Bladder microvascular endothelial cell (primary cell): ENCODE results near the gene SLC16A8. TPM values are rescaled to one million over a fixed set of nuclear protein-coding genes. Genes with fewer than 3 reads are reported as not detected.

Source experiments
- total RNA-seq: library from RNA; depleted of rRNA; stranded (reverse); fragments of >200 nt; gene quantifications from 2 replicates; pipeline ENCODE4 v1.2.3, GENCODE V29; 2014

Gene SLC16A8
- total RNA-seq, result 0.16 TPM in 1 of 2 replicates, not detected in the other

GRCh38 chr22:38083931-38084631, at the start of gene SLC16A8:
Gene SLC16A8 (minus strand): TSS chr22:38084184. CDS start chr22:38082873, 1,311 bp downstream.

DNA sequence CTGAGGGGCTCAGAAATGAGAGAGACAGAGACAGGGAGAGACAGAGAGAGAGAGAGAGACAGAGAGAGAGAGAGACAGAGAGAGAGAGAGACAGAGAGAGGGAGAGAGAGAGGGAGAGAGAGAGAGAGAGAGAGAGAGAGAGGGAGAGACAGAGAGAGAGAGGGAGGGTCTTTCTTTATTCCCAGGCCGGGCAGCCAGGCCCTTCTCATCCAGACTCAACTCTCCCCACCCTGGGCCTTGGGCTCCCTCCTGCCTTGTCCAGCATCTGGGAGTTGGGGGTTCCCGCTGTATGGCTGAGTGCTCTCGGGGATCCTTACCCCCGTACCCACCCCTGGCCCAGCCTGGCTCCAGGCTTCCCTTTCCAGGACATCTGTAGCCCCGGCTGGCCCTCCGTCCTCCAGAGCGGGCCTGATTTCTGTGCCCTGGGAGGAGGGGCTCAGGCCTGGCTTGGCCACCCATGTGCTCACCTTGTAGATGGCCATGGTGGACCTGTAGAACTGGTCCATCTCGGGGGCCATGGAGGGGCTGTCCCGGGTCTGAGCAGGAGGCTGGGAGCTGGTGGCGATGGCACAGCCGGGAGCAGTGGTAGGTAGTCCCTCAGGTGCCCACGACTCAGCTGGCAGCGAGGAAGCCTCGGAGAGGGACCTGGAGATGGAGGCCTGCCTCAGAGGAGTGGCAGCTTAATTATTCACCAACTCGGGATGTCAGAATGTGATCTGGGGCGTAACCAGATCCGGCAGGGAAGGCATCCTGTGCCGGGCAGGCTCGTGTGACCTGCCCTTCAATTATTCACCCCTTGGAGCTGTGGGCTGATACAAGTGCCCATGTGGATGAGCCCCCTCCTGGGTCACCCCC, 26.3 kb upstream of the SLC16A8 start, which contains the start of gene BAIAP2L2:
BAIAP2L2 (minus strand) TSS at position 677 of the 855 bp plus-strand sequence; CDS start at position 518, 159 bp downstream.

DNA sequence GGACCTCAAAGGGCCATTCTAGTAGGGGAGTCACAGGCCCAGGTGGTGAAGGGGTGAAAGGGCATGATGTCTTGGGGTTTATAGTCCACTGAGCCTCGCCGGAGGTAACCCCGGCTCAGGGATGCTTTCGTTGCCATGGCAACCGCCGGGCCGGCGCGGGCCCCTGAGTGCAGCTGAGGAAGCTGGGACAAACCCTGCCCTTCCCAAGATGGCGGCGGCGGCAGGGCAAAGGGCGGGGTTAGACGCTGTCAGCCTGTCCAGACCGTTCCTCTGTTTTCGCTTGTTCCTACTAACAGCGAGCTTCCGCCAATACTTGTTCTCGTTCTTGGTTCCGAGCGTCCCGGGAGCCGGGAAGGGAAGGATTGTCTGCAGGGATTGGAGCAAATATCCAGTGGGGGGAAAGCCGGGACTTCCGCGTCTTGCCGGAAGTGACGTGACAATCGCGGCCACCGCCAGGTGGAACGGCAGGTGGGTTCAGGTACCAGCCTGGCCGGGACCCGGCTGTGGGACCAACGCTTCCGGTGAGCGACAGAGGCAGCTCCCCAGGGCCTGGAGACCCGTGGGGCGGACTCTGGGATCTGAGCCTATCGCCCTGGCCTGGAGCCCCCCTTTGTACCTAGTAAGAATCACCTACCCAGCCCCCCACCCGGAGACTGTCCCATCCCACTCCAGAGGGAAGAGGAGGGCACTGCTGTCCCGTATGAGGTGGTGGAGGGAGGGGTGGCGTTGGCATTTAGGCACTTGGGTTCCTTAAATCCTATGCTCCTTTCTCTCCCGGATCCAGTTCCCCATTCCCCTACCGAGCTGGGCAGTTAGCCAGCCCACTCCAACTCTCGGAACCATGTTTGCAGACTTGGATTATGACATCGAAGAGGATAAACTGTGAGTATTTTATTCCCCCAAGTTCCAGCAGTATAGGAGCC, 26.8 kb downstream of the SLC16A8 start, which contains the start of gene PICK1:
PICK1 (plus strand) TSS at position 436 of the 923 bp plus-strand sequence; CDS start at position 842, 406 bp downstream.

Other genes with a start within 250 kb of the SLC16A8 start
- 17.2 and 25.2 TPM in 2 replicates for gene ANKRD54, start 239.8 kb downstream of the SLC16A8 start, total RNA-seq
- gene EIF3L, start 234.8 kb downstream of the SLC16A8 start, total RNA-seq, result 235 and 342 TPM in 2 replicates
- gene MICALL1, start 177.9 kb downstream of the SLC16A8 start, total RNA-seq, result 22.3 and 71.9 TPM in 2 replicates
- gene C22orf23, start 130.6 kb downstream of the SLC16A8 start, total RNA-seq, result 0.16 TPM in 1 of 2 replicates, not detected in the other
- gene POLR2F, start 130.5 kb downstream of the SLC16A8 start, total RNA-seq, result 45.0 and 75.7 TPM in 2 replicates
- gene SOX10, start 99.6 kb downstream of the SLC16A8 start, total RNA-seq, result not detected in 2 replicates
- gene PICK1, start 26.8 kb downstream of the SLC16A8 start, total RNA-seq, result 8.3 and 23.7 TPM in 2 replicates
- 0.16 and 0.19 TPM in 2 replicates for gene BAIAP2L2, start 26.5 kb upstream of the SLC16A8 start, total RNA-seq
- 3.2 and 8.3 TPM in 2 replicates for gene PLA2G6, start 97.6 kb upstream of the SLC16A8 start, total RNA-seq
- gene MAFF, start 117.8 kb upstream of the SLC16A8 start, total RNA-seq, result 51.8 and 127 TPM in 2 replicates
- 16.7 and 43.5 TPM in 2 replicates for gene TMEM184B, start 188.8 kb upstream of the SLC16A8 start, total RNA-seq
- 95.7 and 147 TPM in 2 replicates for gene CSNK1E, start 233.2 kb upstream of the SLC16A8 start, total RNA-seq